Muscle of leg (tissue), 11 donors: Measurements from ENCODE around the gene AQP4. TPM values are rescaled to one million over a fixed set of nuclear protein-coding genes. Genes with fewer than 3 reads are reported as not detected.
A peak's percentile ranks its signal among the peaks of the same experiment; 100 is the strongest.

ENCODE experiments used
- DNase-seq: peaks from one replicate; pipeline ENCODE4 v3.0.0; 2013
- H3K27ac ChIP-seq: one replicate; pipeline ENCODE4 v1.5.1; 2013; ENCODE audit warnings: mild to moderate bottlenecking, low read length, control low read depth
- H3K27me3 ChIP-seq: one replicate; pipeline ENCODE4 v1.6.1; 2013; ENCODE audit warnings: low read length; ENCODE audit not compliant: control insufficient read depth, insufficient read depth
- H3K36me3 ChIP-seq: one replicate; pipeline ENCODE4 v1.6.1; 2013; ENCODE audit warnings: low read length; ENCODE audit not compliant: control insufficient read depth, insufficient read depth
- H3K4me1 ChIP-seq: one replicate; pipeline ENCODE4 v1.6.1; 2013; ENCODE audit warnings: low read length; ENCODE audit not compliant: control insufficient read depth, insufficient read depth
- H3K4me3 ChIP-seq: one replicate; pipeline ENCODE4 v1.5.1; 2013; ENCODE audit warnings: low read length, control low read depth
- H3K9me3 ChIP-seq: replicated peaks from 2 replicates; pipeline ENCODE4 v1.6.1; 2013; ENCODE audit warnings: low read depth, low read length; ENCODE audit not compliant: control insufficient read depth
- WGBS: methylation state at CpG from one replicate; pipeline ENCODE4 v1.1.5; 2013; ENCODE audit warnings: missing lambda C conversion rate; ENCODE audit not compliant: insufficient coverage; 5-methylcytosine and 5-hydroxymethylcytosine counted together
- polyA plus RNA-seq, 8 donors: library from polyadenylated mRNA; unstranded; fragments of 120-200 nt; gene quantifications; one replicate each; pipeline versions ENCODE4 v1.2.1 to v1.2.3, GENCODE V29; 2013; ENCODE audit warnings: inconsistent platforms in 1 of 8, low replicate concordance in 1 of 8; ENCODE audit not compliant: insufficient read length in 8 of 8, insufficient read depth in 1 of 8
- total RNA-seq: library from RNA; stranded (reverse); fragments of 120-200 nt; gene quantifications from one replicate; pipeline ENCODE4 v1.2.4, GENCODE V29; 2013

AQP4 gene
- total and polyA plus RNA-seq, 9 donors: 0.15 to 0.84 (median 0.33) TPM

GRCh38 chr18:26843760-26844159 is 21.7 kb downstream of the AQP4 start:
- no CpG with 5 or more reads among the region's 1 CpG for WGBS
- peaks cover 8% of the 10 kb centered on the region for H3K9me3 ChIP-seq
- no peaks in the 10 kb centered on the region for H3K36me3 ChIP-seq
- H3K27ac ChIP-seq: no peak overlapping the region
- H3K4me1 ChIP-seq: no peaks in the 10 kb centered on the region
- DNase-seq: no peak
- H3K27me3 ChIP-seq: no peaks in the 10 kb centered on the region
- no peak overlapping the region for H3K4me3 ChIP-seq

- 92% methylated on average over 2 of the region's 5 CpGs for WGBS
- Histone ChIP-seq H3K27ac (no peak overlapping the region), H3K27me3 (no peaks in the 10 kb centered on the region), H3K4me1 (no peaks in the 10 kb centered on the region), H3K36me3 (no peaks in the 10 kb centered on the region), H3K4me3 (no peak overlapping the region), H3K9me3 (peaks cover 8% of the 10 kb centered on the region)
- no peak for DNase-seq
Measured at GRCh38 chr18:26840965-26841364, 24.5 kb downstream of the AQP4 start.

GRCh38 chr18:26839609-26840008 is 25.9 kb downstream of the AQP4 start:
- WGBS: 60% methylated on average over 1 of the region's 2 CpGs
- no peak overlapping the region for H3K27ac ChIP-seq
- H3K9me3 ChIP-seq: peaks cover 8% of the 10 kb centered on the region
- no peaks in the 10 kb centered on the region for H3K27me3 ChIP-seq
- H3K4me1 ChIP-seq: no peaks in the 10 kb centered on the region
- no peak overlapping the region for H3K4me3 ChIP-seq
- DNase-seq: no peak
- no peaks in the 10 kb centered on the region for H3K36me3 ChIP-seq

- no peak for DNase-seq
- 100% methylated on average over 2 of the region's 11 CpGs for WGBS
- Histone ChIP-seq H3K4me1 (no peaks in the 10 kb centered on the region), H3K9me3 (no peaks in the 10 kb centered on the region), H3K4me3 (no peak overlapping the region), H3K27me3 (no peaks in the 10 kb centered on the region), H3K36me3 (no peaks in the 10 kb centered on the region), H3K27ac (no peak overlapping the region)
Measured at GRCh38 chr18:26832302-26832701, 33.2 kb downstream of the AQP4 start.

- Histone ChIP-seq H3K4me1 (no peaks in the 10 kb centered on the region), H3K36me3 (no peaks in the 10 kb centered on the region), H3K4me3 (no peak overlapping the region), H3K27ac (no peak overlapping the region), H3K27me3 (no peaks in the 10 kb centered on the region), H3K9me3 (no peaks in the 10 kb centered on the region)
- WGBS: 83% methylated on average over 2 of the region's 3 CpGs
- peak; percentile 8 for DNase-seq
Measured at GRCh38 chr18:26827581-26827980, 37.9 kb downstream of the AQP4 start.

- Histone ChIP-seq H3K27me3 (no peaks in the 10 kb centered on the region), H3K9me3 (no peaks in the 10 kb centered on the region), H3K4me1 (no peaks in the 10 kb centered on the region), H3K27ac (peak overlapping the region; percentile 68), H3K36me3 (no peaks in the 10 kb centered on the region), H3K4me3 (no peak overlapping the region)
- peak; percentile 66 for DNase-seq
- 20% methylated on average over 2 of the region's 6 CpGs for WGBS
Measured at GRCh38 chr18:26826656-26827235, 38.8 kb downstream of the AQP4 start.

GRCh38 chr18:26821181-26821580 is 44.3 kb downstream of the AQP4 start:
- H3K4me1 ChIP-seq: no peaks in the 10 kb centered on the region
- H3K4me3 ChIP-seq: no peak overlapping the region
- peaks cover 6% of the 10 kb centered on the region for H3K9me3 ChIP-seq
- no peaks in the 10 kb centered on the region for H3K36me3 ChIP-seq
- no peak overlapping the region for H3K27ac ChIP-seq
- no peaks in the 10 kb centered on the region for H3K27me3 ChIP-seq
- no peak for DNase-seq
- WGBS: no CpG with 5 or more reads among the region's 1 CpG

- H3K4me3 ChIP-seq: no peak overlapping the region
- no peak overlapping the region for H3K27ac ChIP-seq
- H3K9me3 ChIP-seq: peaks cover 6% of the 10 kb centered on the region
- H3K36me3 ChIP-seq: no peaks in the 10 kb centered on the region
- no peaks in the 10 kb centered on the region for H3K27me3 ChIP-seq
- WGBS: no CpG with 5 or more reads among the region's 1 CpG
- no peaks in the 10 kb centered on the region for H3K4me1 ChIP-seq
- DNase-seq: no peak
Measured at GRCh38 chr18:26819046-26819445, 46.5 kb downstream of the AQP4 start.

GRCh38 chr18:26818461-26818860 is 47.0 kb downstream of the AQP4 start:
- 88% methylated on average over 1 of the region's 1 CpG for WGBS
- H3K4me1 ChIP-seq: no peaks in the 10 kb centered on the region
- DNase-seq: no peak
- H3K27ac ChIP-seq: no peak overlapping the region
- no peak overlapping the region for H3K4me3 ChIP-seq
- peaks cover 6% of the 10 kb centered on the region for H3K9me3 ChIP-seq
- no peaks in the 10 kb centered on the region for H3K27me3 ChIP-seq
- no peaks in the 10 kb centered on the region for H3K36me3 ChIP-seq

- Histone ChIP-seq H3K36me3 (no peaks in the 10 kb centered on the region), H3K4me3 (no peak overlapping the region), H3K4me1 (no peaks in the 10 kb centered on the region), H3K9me3 (no peaks in the 10 kb centered on the region), H3K27me3 (no peaks in the 10 kb centered on the region), H3K27ac (no peak overlapping the region)
- no CpG with 5 or more reads among the region's 1 CpG for WGBS
- peak; percentile 77 for DNase-seq
Measured at GRCh38 chr18:26813043-26813442, 52.5 kb downstream of the AQP4 start.

GRCh38 chr18:26812462-26812861 is 53.0 kb downstream of the AQP4 start:
- Histone ChIP-seq H3K9me3 (no peaks in the 10 kb centered on the region), H3K27me3 (no peaks in the 10 kb centered on the region), H3K4me3 (no peak overlapping the region), H3K4me1 (no peaks in the 10 kb centered on the region), H3K36me3 (no peaks in the 10 kb centered on the region), H3K27ac (no peak overlapping the region)
- no peak for DNase-seq
- WGBS: 80% methylated on average over 1 of the region's 3 CpGs
